Activated T-helper 1 cell treated with anti-CD3 and anti-CD28 coated beads, Interleukin-2, amount 50 U/mL, for 16 hours (primary cell): ENCODE measurements around the gene EMILIN2.
"Not testable (repeated sequence)": the region's sequence is repeated elsewhere in the genome, so short reads cannot be mapped to it uniquely, and the experiment has no call there.

ENCODE experiments used
- DNase-seq, 2 donors: peaks; one replicate each; pipeline ENCODE4 v3.0.0-alpha.2; 2020; ENCODE audit warnings: low read depth in 1 of 2, low spot score in 1 of 2

Gene EMILIN2

GRCh38 chr18:2846636-2847316 is at the start of gene EMILIN2:
Gene EMILIN2, plus strand, starts transcription at chr18:2847006. Its CDS starts 183 bp downstream, at chr18:2847189.
- DNase-seq: peak in 1 of 2 donors; percentile 24

GRCh38 chr18:2797951-2798350 is 48.9 kb upstream of the EMILIN2 start:
- DNase-seq: no peak

GRCh38 chr18:2799369-2799768 is 47.4 kb upstream of the EMILIN2 start:
- DNase-seq: no peak

- DNase-seq: no peak
Observed at GRCh38 chr18:2805970-2806943, 40.5 kb upstream of the EMILIN2 start.

GRCh38 chr18:2808640-2809039 is 38.2 kb upstream of the EMILIN2 start:
- not testable (repeated sequence) for DNase-seq

GRCh38 chr18:2809666-2810183 is 37.1 kb upstream of the EMILIN2 start:
- not testable (repeated sequence) for DNase-seq

- no peak for DNase-seq
Observed at GRCh38 chr18:2811416-2811815, 35.4 kb upstream of the EMILIN2 start.

- DNase-seq: no peak
Observed at GRCh38 chr18:2814928-2815327, 31.9 kb upstream of the EMILIN2 start.

GRCh38 chr18:2818281-2818680 is 28.5 kb upstream of the EMILIN2 start:
- DNase-seq: no peak

- no peak for DNase-seq
Observed at GRCh38 chr18:2821695-2822094, 25.1 kb upstream of the EMILIN2 start.

- DNase-seq: no peak
Observed at GRCh38 chr18:2822213-2822921, 24.4 kb upstream of the EMILIN2 start.

- no peak for DNase-seq
Observed at GRCh38 chr18:2823202-2823601, 23.6 kb upstream of the EMILIN2 start.

GRCh38 chr18:2823966-2824365 is 22.8 kb upstream of the EMILIN2 start:
- no peak for DNase-seq

- no peak for DNase-seq
Observed at GRCh38 chr18:2824865-2825264, 21.9 kb upstream of the EMILIN2 start.

GRCh38 chr18:2825613-2826175 is 21.1 kb upstream of the EMILIN2 start:
- DNase-seq: no peak

- DNase-seq: no peak
Observed at GRCh38 chr18:2826581-2826980, 20.2 kb upstream of the EMILIN2 start.

GRCh38 chr18:2827061-2827460 is 19.7 kb upstream of the EMILIN2 start:
- no peak for DNase-seq

GRCh38 chr18:2836118-2836517 is 10.7 kb upstream of the EMILIN2 start:
- not testable (repeated sequence) for DNase-seq

- DNase-seq: not testable (repeated sequence)
Observed at GRCh38 chr18:2837290-2837689, 9.5 kb upstream of the EMILIN2 start.

- no peak for DNase-seq
Observed at GRCh38 chr18:2839202-2839601, 7.6 kb upstream of the EMILIN2 start.

GRCh38 chr18:2840521-2840920 is 6.3 kb upstream of the EMILIN2 start:
- no peak for DNase-seq
